SK-N-SH treated with all-trans-retinoic acid at 6 μM for 48 hours (cell line): Measurements from ENCODE around the gene TAT.

Source experiments
- ARNTL ChIP-seq: fragments of 450-650 bp; formaldehyde crosslinking; IDR thresholded peaks from 2 replicates; pipeline ENCODE4 v1.5.0; 2020; ENCODE audit warnings: low read depth, mild to moderate bottlenecking, moderate library complexity, borderline replicate concordance
- CREB5 ChIP-seq: fragments of 250-450 bp; sonication (Bioruptor Pico); IDR thresholded peaks from 2 replicates; pipeline ENCODE4 v1.5.1; 2020; ENCODE audit warnings: low read depth, mild to moderate bottlenecking, moderate library complexity
- CSDC2 ChIP-seq: fragments of 250-450 bp; sonication (Bioruptor Pico); IDR thresholded peaks from 2 replicates; pipeline ENCODE4 v1.5.0; 2020; ENCODE audit warnings: mild to moderate bottlenecking, moderate library complexity
- ESRRG ChIP-seq: fragments of 250-450 bp; sonication (Bioruptor Pico); IDR thresholded peaks from 2 replicates; pipeline ENCODE4 v1.6.1; 2021; ENCODE audit warnings: mild to moderate bottlenecking
- PATZ1 ChIP-seq: fragments of 250-450 bp; sonication (Bioruptor Pico); IDR thresholded peaks from 2 replicates; pipeline ENCODE4 v1.8.0; 2020; ENCODE audit warnings: mild to moderate bottlenecking, moderate library complexity, borderline replicate concordance
- RARB ChIP-seq: fragments of 250-450 bp; sonication (Bioruptor Pico); IDR thresholded peaks from 2 replicates; pipeline ENCODE4 v1.8.0; 2021; ENCODE audit warnings: mild to moderate bottlenecking, moderate library complexity
- TOX ChIP-seq: fragments of 250-450 bp; sonication (Bioruptor Pico); IDR thresholded peaks from 2 replicates; pipeline ENCODE4 v1.8.0; 2021; ENCODE audit warnings: mild to moderate bottlenecking, moderate library complexity, borderline replicate concordance
- TSHZ2 ChIP-seq: fragments of 250-450 bp; sonication (Bioruptor Pico); IDR thresholded peaks from 2 replicates; pipeline ENCODE4 v1.5.0; 2020; ENCODE audit warnings: mild to moderate bottlenecking, moderate library complexity
- ZFP3 ChIP-seq: fragments of 250-450 bp; sonication (Bioruptor Pico); IDR thresholded peaks from 2 replicates; pipeline ENCODE4 v1.5.0; 2020; ENCODE audit warnings: mild to moderate bottlenecking, moderate library complexity
- ZFP30 ChIP-seq: fragments of 450-650 bp; formaldehyde crosslinking; IDR thresholded peaks from 2 replicates; pipeline ENCODE4 v1.5.0; 2022; ENCODE audit warnings: mild to moderate bottlenecking, moderate library complexity
- ZNF565 ChIP-seq: fragments of 450-650 bp; formaldehyde crosslinking; conservative IDR thresholded peaks from 2 replicates; pipeline ENCODE4 v1.5.0; 2020; ENCODE audit warnings: low read depth, mild to moderate bottlenecking, moderate library complexity
- ZNF8 ChIP-seq: fragments of 450-650 bp; formaldehyde crosslinking; IDR thresholded peaks from 2 replicates; pipeline ENCODE4 v1.5.0; 2020; ENCODE audit warnings: mild to moderate bottlenecking, moderate library complexity

- TF ChIP-seq ZFP3 (CRISPR knock-in tag) (no peak), PATZ1 (CRISPR knock-in tag) (no peak), ZFP30 (CRISPR knock-in tag) (no peak), ZNF565 (CRISPR knock-in tag) (no peak), ARNTL (CRISPR knock-in tag) (no peak), CREB5 (no peak), CSDC2 (CRISPR knock-in tag) (no peak), ESRRG (CRISPR knock-in tag) (no peak), ZNF8 (no peak), RARB (no peak), TOX (CRISPR knock-in tag) (no peak), TSHZ2 (CRISPR knock-in tag) (no peak)
These were observed 33.6 kb upstream of the TAT start for GRCh38 chr16:71610447-71610846.
